Measurements from ENCODE around the gene FMNL3.

The FMNL3 gene

DNA sequence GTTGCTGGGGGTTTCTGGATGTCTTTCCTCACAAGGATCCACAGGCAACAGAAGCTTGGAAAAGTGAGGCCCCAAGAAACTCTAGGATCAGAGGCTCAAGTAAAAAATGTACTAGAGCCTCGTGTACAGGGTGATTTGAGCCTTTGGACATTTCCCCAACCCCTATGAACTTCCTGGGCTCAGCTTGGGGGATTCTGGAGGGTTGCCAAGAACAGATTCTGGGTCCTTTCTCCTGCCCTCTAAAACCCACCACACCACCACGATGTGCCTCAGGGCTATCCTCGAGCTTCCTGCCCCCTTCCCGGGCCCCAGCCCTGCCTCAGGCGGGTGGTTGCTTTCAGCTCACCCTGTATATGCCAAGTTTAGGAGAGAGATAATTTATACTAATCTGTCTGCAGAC, 102.3 kb downstream of the FMNL3 start:
- TF ChIP-seq, protein P1, sequence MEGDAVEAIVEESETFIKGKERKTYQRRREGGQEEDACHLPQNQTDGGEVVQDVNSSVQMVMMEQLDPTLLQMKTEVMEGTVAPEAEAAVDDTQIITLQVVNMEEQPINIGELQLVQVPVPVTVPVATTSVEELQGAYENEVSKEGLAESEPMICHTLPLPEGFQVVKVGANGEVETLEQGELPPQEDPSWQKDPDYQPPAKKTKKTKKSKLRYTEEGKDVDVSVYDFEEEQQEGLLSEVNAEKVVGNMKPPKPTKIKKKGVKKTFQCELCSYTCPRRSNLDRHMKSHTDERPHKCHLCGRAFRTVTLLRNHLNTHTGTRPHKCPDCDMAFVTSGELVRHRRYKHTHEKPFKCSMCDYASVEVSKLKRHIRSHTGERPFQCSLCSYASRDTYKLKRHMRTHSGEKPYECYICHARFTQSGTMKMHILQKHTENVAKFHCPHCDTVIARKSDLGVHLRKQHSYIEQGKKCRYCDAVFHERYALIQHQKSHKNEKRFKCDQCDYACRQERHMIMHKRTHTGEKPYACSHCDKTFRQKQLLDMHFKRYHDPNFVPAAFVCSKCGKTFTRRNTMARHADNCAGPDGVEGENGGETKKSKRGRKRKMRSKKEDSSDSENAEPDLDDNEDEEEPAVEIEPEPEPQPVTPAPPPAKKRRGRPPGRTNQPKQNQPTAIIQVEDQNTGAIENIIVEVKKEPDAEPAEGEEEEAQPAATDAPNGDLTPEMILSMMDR (conservative IDR thresholded peaks at IDR 0.05; ENCODE audit: low read depth), result no peak
- POLR2A ChIA-PET (ENCODE audit: low non-redundant PET), result no interaction called here
- H3K27ac ChIP-seq, result no peak overlapping the region
- CTCF ChIA-PET, result interaction anchor here (0.6 kb wide), 1 partner anchor 122 kb away, joined by 4 read pairs; no protein-coding TSS in a partner anchor
- DNase-seq (ENCODE audit: low spot score), result no peak

DNA sequence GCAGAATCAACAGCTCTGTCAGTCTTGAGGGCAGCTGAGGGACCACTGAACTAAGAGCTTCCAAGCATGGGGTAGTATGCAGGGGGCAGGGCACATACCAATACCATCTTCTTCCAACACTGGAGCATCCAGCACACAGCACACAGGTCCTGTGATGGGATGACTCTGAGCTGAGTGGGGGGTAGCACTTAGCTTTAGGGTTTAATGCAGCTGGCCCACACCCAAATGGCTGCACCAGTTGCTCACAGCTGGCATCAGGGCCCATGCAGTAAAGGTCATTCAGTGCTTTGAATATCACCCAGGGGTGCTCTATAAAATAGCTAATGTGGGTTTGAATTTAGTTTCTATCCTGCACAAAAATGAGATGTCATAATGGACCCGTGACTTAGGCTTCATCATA, 103.5 kb downstream of the FMNL3 start:
- CTCF ChIA-PET, result interaction anchor here (0.5 kb wide), 1 partner anchor 21 kb away, joined by 4 read pairs; no protein-coding TSS in a partner anchor
- no peak overlapping the region for H3K27ac ChIP-seq
- DNase-seq (ENCODE audit: low spot score), result no peak
- TF ChIP-seq, protein P1 (conservative IDR thresholded peaks at IDR 0.05; ENCODE audit: low read depth), result no peak
- POLR2A ChIA-PET (ENCODE audit: low non-redundant PET), result interaction anchor here (0.5 kb wide), 1 partner anchor 59 kb away, joined by 3 read pairs; no protein-coding TSS in a partner anchor

DNA sequence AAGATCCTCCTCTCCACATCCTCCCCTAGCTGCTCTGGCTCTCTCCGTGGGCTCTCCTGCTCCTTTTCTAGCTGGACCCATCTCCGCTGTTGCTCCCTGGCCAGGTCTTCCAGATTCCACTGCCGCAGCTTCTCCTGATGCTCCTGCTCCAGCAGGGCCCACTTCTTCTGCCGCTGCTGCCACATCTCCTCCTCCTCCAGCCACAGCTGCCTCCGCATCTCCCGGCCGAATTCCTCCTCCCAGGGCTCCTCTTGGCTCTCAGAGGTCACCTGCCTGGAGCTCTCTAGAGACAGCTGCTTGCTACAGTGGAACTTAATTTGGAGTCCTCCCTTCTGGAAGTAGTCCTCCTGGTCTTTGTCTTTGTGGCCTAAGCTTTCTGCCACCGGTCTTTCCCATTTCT, 107.2 kb downstream of the FMNL3 start:
- TF ChIP-seq, protein P1 (conservative IDR thresholded peaks at IDR 0.05; ENCODE audit: low read depth), result no peak
- H3K27ac ChIP-seq, result no peak overlapping the region
- CTCF ChIA-PET, result interaction anchor here (0.5 to 0.6 kb wide), 2 partner anchors 77 to 359 kb away, joined by 5 to 6 read pairs; no protein-coding TSS in a partner anchor
- POLR2A ChIA-PET (ENCODE audit: low non-redundant PET), result no interaction called here
- DNase-seq (ENCODE audit: low spot score), result no peak

DNA sequence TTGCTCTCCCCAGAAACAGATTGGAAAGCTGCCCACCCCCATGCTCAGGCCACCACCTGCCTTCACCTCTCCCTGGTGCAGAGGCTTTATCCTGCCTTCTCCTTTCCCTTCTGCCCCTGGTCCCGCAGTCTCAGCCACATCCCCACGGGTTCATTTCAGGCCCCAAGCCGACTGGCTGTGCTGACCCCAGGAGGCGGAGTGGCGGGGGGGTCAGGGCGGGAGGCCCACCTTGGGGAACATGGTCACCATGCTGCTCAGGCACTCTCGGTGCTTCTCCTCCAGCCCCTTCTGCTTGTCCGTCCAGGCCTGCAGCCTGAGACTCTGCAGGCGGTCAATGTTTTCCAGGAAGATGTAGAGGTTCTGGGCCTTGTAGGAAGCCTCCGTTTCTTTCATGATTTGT, 108.7 kb downstream of the FMNL3 start:
- POLR2A ChIA-PET (ENCODE audit: low non-redundant PET), result no interaction called here
- TF ChIP-seq, protein P1 (conservative IDR thresholded peaks at IDR 0.05; ENCODE audit: low read depth), result no peak
- CTCF ChIA-PET, result no interaction called here
- H3K27ac ChIP-seq, result no peak overlapping the region
- DNase-seq (ENCODE audit: low spot score), result no peak

DNA sequence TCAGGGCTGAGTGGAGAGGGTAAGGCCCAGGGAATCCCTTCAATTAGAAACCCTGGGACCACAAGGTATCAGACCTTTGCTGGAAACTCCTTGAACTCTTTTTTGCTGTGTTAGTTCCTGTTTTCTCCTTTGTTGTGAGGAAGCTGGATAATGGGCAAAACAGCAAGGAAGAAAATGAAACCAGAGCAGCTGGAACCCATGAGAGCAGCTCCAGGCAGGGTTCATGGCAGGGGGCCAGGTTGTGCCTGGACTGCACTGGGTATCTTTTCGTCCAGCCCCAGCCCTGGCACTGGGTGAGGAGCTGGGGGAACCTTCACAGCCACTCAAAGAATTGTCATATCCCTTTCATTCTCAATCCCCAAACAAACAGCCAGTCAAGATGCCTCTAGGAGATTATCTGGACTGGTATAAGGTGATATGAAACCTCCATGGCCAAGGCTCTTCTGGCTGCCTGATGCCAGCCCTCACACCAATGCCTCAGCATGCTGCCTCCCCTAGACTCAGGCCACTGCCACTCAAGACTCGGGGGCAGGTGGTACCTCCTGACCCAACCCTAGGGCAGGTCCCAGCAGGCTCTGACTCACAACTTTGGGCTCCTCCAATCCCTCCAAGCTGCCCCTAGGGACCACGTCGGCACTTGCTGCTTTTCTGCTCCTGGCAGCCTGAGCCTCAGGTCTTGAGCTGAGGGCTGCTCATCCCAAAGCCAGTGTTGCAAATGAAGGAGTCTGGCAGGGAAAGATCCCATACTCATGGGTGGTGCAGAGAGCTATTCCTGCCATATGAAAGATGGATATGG, 118.3 kb downstream of the FMNL3 start:
- POLR2A ChIA-PET (ENCODE audit: low non-redundant PET), result no interaction called here
- CTCF ChIA-PET, result no interaction called here
- TF ChIP-seq, protein P1 (conservative IDR thresholded peaks at IDR 0.05; ENCODE audit: low read depth), result no peak
- H3K27ac ChIP-seq, result peak overlapping the region; percentile 12
- peak; percentile 23 for DNase-seq (ENCODE audit: low spot score)

DNA sequence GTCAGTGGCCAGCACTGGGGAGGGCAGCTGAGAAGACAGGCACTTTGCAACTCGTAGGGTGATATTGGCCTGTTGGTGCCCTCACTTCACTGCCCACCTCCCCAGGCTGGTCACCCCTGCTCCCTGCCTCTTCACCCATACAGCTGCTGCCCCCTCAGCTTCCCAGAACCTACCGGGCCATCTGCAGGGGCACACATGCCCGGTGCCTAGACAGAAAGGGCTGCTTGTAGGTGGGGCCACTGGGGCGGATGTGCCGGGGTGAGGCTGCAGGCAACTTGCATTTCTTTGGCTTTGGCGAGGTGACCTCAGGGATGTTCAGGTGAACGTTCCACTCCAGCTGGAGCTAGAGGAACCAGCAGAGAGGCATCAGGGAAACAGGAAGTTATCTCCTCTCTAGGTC, 118.9 kb downstream of the FMNL3 start:
- TF ChIP-seq, protein P1 (conservative IDR thresholded peaks at IDR 0.05; ENCODE audit: low read depth), result no peak
- H3K27ac ChIP-seq, result no peak overlapping the region
- POLR2A ChIA-PET (ENCODE audit: low non-redundant PET), result no interaction called here
- CTCF ChIA-PET, result no interaction called here
- no peak for DNase-seq (ENCODE audit: low spot score)

Data from RWPE1 (cell line).